ENCODE measurements around the gene RBMS1. TPM values are rescaled to one million over a fixed set of nuclear protein-coding genes. Genes with fewer than 3 reads are reported as not detected.
"Not testable (repeated sequence)": the region's sequence is repeated elsewhere in the genome, so short reads cannot be mapped to it uniquely, and the experiment has no call there.

Gene RBMS1
- total RNA-seq, 1 donor from 2014 or later, result 76.3 TPM

GRCh38 chr2:160469621-160470204 lies 23.9 kb downstream of the RBMS1 start:
- no peak for DNase-seq (ENCODE audit: low read depth, low spot score)

- DNase-seq (ENCODE audit: low read depth, low spot score), result no peak
These were observed 24.4 kb downstream of the RBMS1 start for GRCh38 chr2:160469164-160469563.

- no peak for DNase-seq (ENCODE audit: low read depth, low spot score)
These were observed 26.5 kb downstream of the RBMS1 start for GRCh38 chr2:160467086-160467485.

DNA sequence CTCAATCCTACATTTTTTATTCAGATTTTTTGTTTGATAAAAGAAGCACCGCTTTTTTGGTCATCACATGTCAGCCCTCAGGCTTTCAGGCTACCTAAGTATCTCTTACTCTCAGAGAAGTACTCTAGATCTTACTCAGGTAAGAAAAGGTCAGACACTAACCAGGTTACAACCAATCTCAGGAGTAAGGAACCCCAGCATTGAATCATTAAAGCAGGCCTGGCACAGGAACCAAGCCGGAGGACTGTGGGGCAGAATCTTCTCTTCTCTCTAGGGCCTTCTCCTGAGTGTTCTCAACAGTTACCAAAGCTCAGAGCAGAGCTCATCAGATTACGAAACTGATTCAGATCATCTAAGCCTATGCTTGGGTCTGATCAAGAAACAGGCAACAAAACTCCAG lies 28.2 kb downstream of the RBMS1 start:
- no peak for DNase-seq (ENCODE audit: low read depth, low spot score)

- DNase-seq (ENCODE audit: low read depth, low spot score), result no peak
These were observed 28.6 kb downstream of the RBMS1 start for GRCh38 chr2:160465002-160465401.

DNA sequence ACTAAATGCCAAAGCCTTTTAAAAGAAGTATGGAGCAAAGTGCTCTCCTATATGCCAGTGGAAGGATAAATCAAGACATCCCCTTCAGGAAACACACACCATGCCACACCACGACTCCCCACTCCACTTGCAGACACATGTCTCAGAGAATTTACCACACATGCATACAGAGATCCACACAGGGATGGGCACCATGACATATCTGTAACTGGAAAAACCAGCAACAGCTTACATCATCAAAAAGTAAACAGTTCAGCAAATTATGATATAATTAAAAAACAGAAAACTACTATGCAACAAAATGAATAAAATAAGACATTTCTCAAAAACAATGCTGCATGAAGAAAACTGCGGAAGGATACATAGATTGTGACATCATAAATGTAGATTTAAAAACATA lies 29.6 kb downstream of the RBMS1 start:
- DNase-seq (ENCODE audit: low read depth, low spot score), result no peak

DNA sequence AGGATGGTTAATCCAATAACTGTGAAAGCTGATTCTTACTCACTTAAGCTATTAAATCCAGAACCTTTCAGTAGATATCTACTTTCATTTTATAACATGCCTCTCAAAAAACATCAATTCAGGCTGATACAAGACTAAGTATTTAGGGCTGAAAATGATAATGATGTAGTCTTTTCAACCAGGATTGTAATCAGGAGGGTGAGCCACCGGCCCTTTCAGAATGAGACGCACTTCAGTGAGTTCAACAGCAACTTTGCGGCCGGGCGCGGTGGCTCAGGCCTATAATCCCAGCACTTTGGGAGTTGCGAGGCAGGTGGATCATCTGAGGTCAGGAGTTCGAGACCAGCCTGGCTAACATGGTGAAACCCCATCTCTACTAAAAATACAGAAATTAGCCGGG lies 30.4 kb downstream of the RBMS1 start:
- no peak for DNase-seq (ENCODE audit: low read depth, low spot score)

DNA sequence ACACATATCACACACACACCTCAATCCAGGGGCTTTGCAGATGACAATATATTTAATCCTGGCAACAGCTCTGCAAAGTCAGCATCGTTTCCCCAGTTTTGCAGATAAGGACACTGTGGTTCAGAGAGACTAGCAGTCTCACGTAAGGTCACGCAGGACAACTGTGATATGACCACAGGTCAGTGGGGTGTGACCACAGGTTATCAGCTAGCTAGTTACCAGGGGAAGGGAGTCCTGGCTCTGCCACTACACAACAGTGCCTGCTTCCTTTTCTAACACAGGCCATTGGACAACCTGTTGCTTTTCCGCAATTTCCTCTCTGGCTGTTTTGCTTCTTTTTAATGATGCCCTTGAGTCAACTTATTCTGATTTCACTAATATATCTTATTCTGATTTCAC lies 33.3 kb downstream of the RBMS1 start:
- no peak for DNase-seq (ENCODE audit: low read depth, low spot score)

DNA sequence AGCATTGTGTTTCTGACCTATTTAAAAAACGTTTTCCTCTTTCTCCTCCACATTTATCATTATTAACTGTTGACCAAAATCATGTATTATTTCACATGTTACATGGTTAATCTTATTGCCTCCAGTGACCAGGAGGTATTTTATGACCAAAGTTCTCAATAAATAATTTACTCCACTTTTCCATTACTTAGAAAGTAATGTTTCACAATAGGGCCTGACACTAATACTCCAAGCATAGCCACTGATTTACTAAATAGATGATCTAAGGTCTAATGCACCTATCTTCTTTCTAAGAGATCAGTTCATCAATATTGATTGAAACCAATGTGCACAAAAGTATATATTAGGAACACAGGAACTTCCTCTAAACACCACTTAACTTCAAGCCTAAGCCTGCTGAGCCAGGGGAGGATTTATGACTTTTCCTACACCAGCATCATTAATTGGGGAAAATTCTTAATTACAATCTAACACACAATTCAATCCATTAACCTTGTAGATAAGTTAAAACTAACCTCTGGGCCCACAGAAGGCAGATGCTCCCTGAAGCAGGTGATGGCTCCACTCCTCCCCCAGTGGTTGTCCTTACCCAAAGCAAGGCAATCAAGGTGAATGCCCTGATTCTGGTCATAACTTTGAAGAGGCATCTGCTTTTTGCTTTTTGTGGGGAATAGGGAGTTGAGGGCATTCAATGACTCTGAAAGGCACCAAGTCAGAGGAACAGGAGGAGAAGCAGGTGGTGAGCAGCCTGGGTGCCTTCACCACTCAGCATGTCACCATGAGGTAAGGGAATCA lies 33.9 kb downstream of the RBMS1 start:
- no peak for DNase-seq (ENCODE audit: low read depth, low spot score)

DNA sequence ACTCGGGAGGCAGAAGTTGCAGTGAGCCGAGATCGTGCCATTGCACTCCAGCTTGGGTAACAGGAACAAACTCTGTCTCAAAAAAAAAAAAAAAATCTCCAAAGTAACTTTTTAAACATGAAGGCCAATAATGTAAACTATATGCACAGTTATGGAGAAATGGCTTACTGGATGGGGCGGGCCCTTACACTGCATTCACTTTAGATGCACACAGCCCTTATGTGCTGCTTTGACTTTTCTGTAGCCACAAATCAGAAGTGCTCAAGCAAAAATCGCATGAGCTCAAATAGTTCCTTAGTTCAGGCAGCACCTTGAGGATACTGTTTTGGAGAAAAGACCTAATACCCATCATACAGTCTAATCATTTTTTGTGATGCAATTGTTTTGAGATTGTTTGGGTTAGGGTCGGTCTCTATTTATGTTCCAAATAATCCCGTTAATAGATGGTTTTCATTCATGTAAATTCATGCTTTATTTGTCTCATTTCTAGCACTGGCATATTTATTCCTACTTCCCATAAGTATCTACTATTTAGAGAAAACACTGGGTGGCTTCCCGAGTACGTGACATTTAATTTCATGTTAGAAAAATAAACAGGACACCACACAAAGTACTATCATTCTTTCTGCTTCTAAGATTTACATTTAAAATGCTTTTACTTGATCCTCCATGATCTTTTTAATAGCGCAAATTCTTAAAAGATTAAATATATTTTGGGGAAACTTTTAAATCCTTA lies 34.7 kb downstream of the RBMS1 start:
- no peak for DNase-seq (ENCODE audit: low read depth, low spot score)

GRCh38 chr2:160457588-160457987 lies 36.0 kb downstream of the RBMS1 start:
- DNase-seq (ENCODE audit: low read depth, low spot score), result no peak

- no peak for DNase-seq (ENCODE audit: low read depth, low spot score)
These were observed 39.4 kb downstream of the RBMS1 start for GRCh38 chr2:160454070-160454797.

GRCh38 chr2:160453111-160453820 lies 40.3 kb downstream of the RBMS1 start:
- no peak for DNase-seq (ENCODE audit: low read depth, low spot score)

GRCh38 chr2:160450486-160450885 lies 43.1 kb downstream of the RBMS1 start:
- DNase-seq (ENCODE audit: low read depth, low spot score), result no peak

- not testable (repeated sequence) for DNase-seq (ENCODE audit: low read depth, low spot score)
These were observed 44.8 kb downstream of the RBMS1 start for GRCh38 chr2:160448821-160449220.

DNA sequence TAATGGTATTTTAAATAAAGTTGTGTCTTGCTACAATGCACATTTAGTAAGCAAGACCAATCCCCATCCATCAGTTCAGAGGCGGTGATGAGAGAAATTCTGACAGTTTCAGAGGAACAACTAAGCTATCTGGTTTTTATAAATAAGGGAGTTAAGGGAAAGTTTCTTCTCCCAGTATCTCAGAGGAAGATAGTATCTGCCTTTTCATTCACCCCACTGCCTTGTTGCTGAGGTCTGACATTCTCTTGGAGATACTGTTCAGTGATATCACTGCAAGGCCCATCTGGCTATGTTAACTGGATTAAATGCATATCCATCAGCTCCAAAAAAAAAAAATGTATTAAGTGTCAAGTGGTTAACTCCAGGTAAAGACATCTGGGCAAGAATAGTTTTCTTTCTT lies 47.9 kb downstream of the RBMS1 start:
- no peak for DNase-seq (ENCODE audit: low read depth, low spot score)

DNA sequence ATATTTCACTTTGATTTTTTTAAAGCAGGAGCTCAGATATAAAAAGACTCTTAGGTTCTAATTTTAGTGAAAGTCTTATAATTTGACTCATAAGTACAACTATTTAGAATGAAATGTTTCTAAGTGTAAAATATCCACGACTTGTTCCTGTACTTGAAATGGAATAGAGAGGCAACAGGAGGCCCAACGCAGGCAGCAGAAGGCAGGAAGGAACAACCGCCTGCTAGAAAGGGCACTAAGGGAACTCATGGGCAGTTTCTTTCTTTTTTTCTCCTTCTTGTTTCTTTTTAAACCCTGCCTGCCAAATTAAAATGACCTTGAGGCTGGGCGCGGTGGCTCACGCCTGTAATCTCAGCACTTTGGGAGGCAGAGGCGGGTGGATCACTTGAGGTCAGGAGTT lies 51.0 kb downstream of the RBMS1 start:
- DNase-seq (ENCODE audit: low read depth, low spot score), result no peak

DNA sequence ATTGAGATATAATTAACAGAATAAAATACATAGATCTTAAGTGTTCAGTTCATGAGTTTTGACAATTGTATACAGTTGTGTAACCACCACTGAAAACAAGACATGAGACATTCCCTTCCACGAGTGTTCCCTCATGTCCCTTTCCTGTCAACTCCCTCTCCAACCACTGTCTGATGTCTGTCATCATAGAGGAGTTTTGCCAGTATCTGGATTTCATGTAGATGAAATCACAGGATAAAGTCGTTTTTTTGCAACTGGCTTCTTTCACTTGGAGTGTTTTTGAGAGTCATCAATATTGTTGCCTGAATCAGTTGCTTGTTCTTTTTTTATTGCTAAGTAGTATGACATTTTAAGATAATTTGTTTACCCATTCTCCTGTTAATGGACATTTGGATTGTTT lies 52.7 kb downstream of the RBMS1 start:
- DNase-seq (ENCODE audit: low read depth, low spot score), result no peak

GRCh38 chr2:160439038-160439437 lies 54.6 kb downstream of the RBMS1 start:
- not testable (repeated sequence) for DNase-seq (ENCODE audit: low read depth, low spot score)

GRCh38 chr2:160437273-160437672 lies 56.3 kb downstream of the RBMS1 start:
- no peak for DNase-seq (ENCODE audit: low read depth, low spot score)

DNA sequence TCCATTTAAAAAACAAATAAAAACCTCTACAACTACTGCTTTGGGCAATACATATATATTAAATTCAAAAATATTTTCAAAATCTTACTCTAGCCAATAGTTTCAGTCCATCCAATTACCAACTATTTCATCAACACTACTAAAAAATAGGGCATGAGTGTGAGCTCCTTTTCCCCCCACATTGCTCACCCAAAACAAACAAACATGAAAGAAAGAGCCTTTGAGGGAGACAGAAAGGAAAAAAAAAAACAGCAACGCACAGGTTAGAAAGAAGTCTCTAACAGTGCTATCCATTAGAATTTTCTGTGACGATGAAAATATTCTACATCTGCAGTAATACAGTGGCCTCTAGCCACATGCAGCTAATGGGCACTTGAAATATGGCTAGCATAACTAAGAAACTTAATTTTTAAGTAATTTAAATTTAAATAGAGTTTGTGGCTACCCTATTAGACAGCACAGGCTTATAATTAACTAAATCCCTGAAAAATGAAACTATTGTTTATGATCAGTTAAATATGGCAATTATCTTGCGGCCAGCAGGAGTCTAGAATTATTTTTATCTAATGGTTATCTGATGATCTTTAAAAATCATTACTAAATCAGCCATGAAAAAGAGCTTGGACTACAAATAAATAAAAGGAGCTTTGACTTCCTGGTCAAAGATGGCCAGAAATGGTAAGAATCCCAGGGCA lies 59.2 kb downstream of the RBMS1 start:
- DNase-seq (ENCODE audit: low read depth, low spot score), result no peak

All from pulmonary artery endothelial cell (primary cell).